Vagina (tissue), 2 donors: Measurements from ENCODE around the gene BFSP2. TPM values are rescaled to one million over a fixed set of nuclear protein-coding genes. Genes with fewer than 3 reads are reported as not detected.
A peak's percentile ranks its signal among the peaks of the same experiment; 100 is the strongest.

Source experiments
- DNase-seq, 2 donors: peaks; one replicate each; pipeline ENCODE4 v3.0.0-alpha.2; 2017; ENCODE audit errors: extremely low spot score in 2 of 2
- H3K27ac ChIP-seq: fragments of 200-600 bp; sonication (generic); one replicate; pipeline ENCODE4 v1.5.1; 2019
- H3K27me3 ChIP-seq: fragments of 200-600 bp; sonication (generic); one replicate; pipeline ENCODE4 v1.5.1; 2019
- H3K36me3 ChIP-seq, 2 donors: fragments of 200-600 bp; sonication (generic); one replicate each; pipeline ENCODE4 v1.5.1; 2017 to 2019
- H3K4me1 ChIP-seq: fragments of 200-600 bp; sonication (generic); one replicate; pipeline ENCODE4 v1.5.1; 2019
- H3K4me3 ChIP-seq, 2 donors: fragments of 200-600 bp; sonication (generic); 1 replicate in 1 of 2; 2 replicates in 1 of 2; pipeline ENCODE4 v1.5.1; 2016 to 2019
- H3K9me3 ChIP-seq: fragments of 200-600 bp; sonication (generic); one replicate; pipeline ENCODE4 v1.5.1; 2019
- CTCF ChIP-seq, 3 experiments: fragments of 450-650 bp in 2 of 3; fragments of 200-600 bp in 1 of 3; sonication (generic) in 1 of 3; IDR thresholded peaks; one replicate each; pipeline ENCODE4 v1.5.1; 2017 to 2019; ENCODE audit warnings: antibody characterized with exemption in 3 of 3, mild to moderate bottlenecking in 2 of 3, moderate library complexity in 2 of 3
- POLR2A ChIP-seq, 2 donors: fragments of 450-650 bp; IDR thresholded peaks; one replicate each; pipeline ENCODE4 v1.6.1; 2017; ENCODE audit warnings: antibody characterized with exemption in 2 of 2, mild to moderate bottlenecking in 2 of 2, moderate library complexity in 2 of 2
- POLR2AphosphoS5 ChIP-seq, 2 donors: sonication (generic); formaldehyde crosslinking; IDR thresholded peaks; one replicate each; pipeline ENCODE4 v1.9.0; 2017; ENCODE audit warnings: antibody characterized with exemption in 2 of 2, mild to moderate bottlenecking in 2 of 2, low read depth in 1 of 2; ENCODE audit not compliant: insufficient read depth in 1 of 2
- intact Hi-C: fragments of 100-400 bp; cut with DNase I; formaldehyde crosslinking; loops from one replicate; pipeline ENCODE4 v1.15.1; 2023
- total RNA-seq: library from RNA; depleted of rRNA; stranded (reverse); fragments of >200 nt; gene quantifications from one replicate; pipeline ENCODE4 v1.2.3, GENCODE V29; 2016

The BFSP2 gene
- total RNA-seq, 1 donor from 2014 or later: not detected

GRCh38 chr3:133381346-133382109 lies 18.3 kb upstream of the BFSP2 start:
- no peak overlapping the region for H3K27ac ChIP-seq
- intact Hi-C loops: no loop called here

GRCh38 chr3:133383175-133383574 lies 16.7 kb upstream of the BFSP2 start:
- no peak overlapping the region for H3K27ac ChIP-seq
- H3K4me1 ChIP-seq: no peaks in the 10 kb centered on the region
- TF ChIP-seq CTCF (IDR thresholded peaks at IDR 0.05) (no peak), POLR2AphosphoS5 (IDR thresholded peaks at IDR 0.05; ENCODE audit: insufficient read depth in 1 of 2, low read depth in 1 of 2) (no peak), POLR2A (IDR thresholded peaks at IDR 0.05) (no peak)
- no peaks in the 10 kb centered on the region for H3K27me3 ChIP-seq
- H3K36me3 ChIP-seq: no peaks in the 10 kb centered on the region
- H3K4me3 ChIP-seq: no peak overlapping the region
- intact Hi-C loops: no loop called here
- no peaks in the 10 kb centered on the region for H3K9me3 ChIP-seq
- no peak for DNase-seq

More at GRCh38 chr3:133381346-133382109, 18.3 kb upstream of the BFSP2 start:
- no peak overlapping the region for H3K4me3 ChIP-seq
- H3K36me3 ChIP-seq: no peaks in the 10 kb centered on the region
- H3K9me3 ChIP-seq: no peaks in the 10 kb centered on the region
- no peaks in the 10 kb centered on the region for H3K4me1 ChIP-seq
- TF ChIP-seq CTCF (IDR thresholded peaks at IDR 0.05) (no peak), POLR2A (IDR thresholded peaks at IDR 0.05) (no peak), POLR2AphosphoS5 (IDR thresholded peaks at IDR 0.05; ENCODE audit: insufficient read depth in 1 of 2, low read depth in 1 of 2) (no peak)
- no peaks in the 10 kb centered on the region for H3K27me3 ChIP-seq
- DNase-seq: no peak

GRCh38 chr3:133383741-133384140 lies 16.1 kb upstream of the BFSP2 start:
- intact Hi-C loops: no loop called here
- Histone ChIP-seq H3K4me3 (no peak overlapping the region), H3K27me3 (no peaks in the 10 kb centered on the region), H3K4me1 (no peaks in the 10 kb centered on the region), H3K27ac (no peak overlapping the region), H3K36me3 (no peaks in the 10 kb centered on the region), H3K9me3 (no peaks in the 10 kb centered on the region)
- no peak for DNase-seq
- TF ChIP-seq POLR2AphosphoS5 (IDR thresholded peaks at IDR 0.05; ENCODE audit: insufficient read depth in 1 of 2, low read depth in 1 of 2): no peak
- no peak for TF ChIP-seq CTCF (IDR thresholded peaks at IDR 0.05)
- TF ChIP-seq POLR2A (IDR thresholded peaks at IDR 0.05): no peak

- H3K4me3 ChIP-seq: no peak overlapping the region
- no peaks in the 10 kb centered on the region for H3K4me1 ChIP-seq
- TF ChIP-seq CTCF (IDR thresholded peaks at IDR 0.05): peak in 2 of 3 experiments; percentile 43 to 45
- no peak for TF ChIP-seq POLR2A (IDR thresholded peaks at IDR 0.05)
- H3K9me3 ChIP-seq: no peaks in the 10 kb centered on the region
- H3K36me3 ChIP-seq: no peaks in the 10 kb centered on the region
- no peak for DNase-seq
- no peaks in the 10 kb centered on the region for H3K27me3 ChIP-seq
- no peak overlapping the region for H3K27ac ChIP-seq
- intact Hi-C loops: no loop called here
Observed at GRCh38 chr3:133384331-133385027, 15.4 kb upstream of the BFSP2 start.

- Histone ChIP-seq H3K36me3 (no peaks in the 10 kb centered on the region), H3K9me3 (no peaks in the 10 kb centered on the region), H3K27me3 (no peaks in the 10 kb centered on the region), H3K27ac (no peak overlapping the region), H3K4me3 (no peak overlapping the region), H3K4me1 (no peaks in the 10 kb centered on the region)
- DNase-seq: no peak
- TF ChIP-seq POLR2A (IDR thresholded peaks at IDR 0.05): no peak
- TF ChIP-seq CTCF (IDR thresholded peaks at IDR 0.05): no peak
- TF ChIP-seq POLR2AphosphoS5 (IDR thresholded peaks at IDR 0.05; ENCODE audit: insufficient read depth in 1 of 2, low read depth in 1 of 2): no peak
- intact Hi-C loops: no loop called here
Observed at GRCh38 chr3:133386876-133387275, 13.0 kb upstream of the BFSP2 start.
